ENCODE data around the gene ARHGAP10. TPM values are rescaled to one million over a fixed set of nuclear protein-coding genes. Genes with fewer than 3 reads are reported as not detected.

Gene ARHGAP10
- total RNA-seq, 1 donor from 2014 or later = 15.5 TPM

- no peaks in the 10 kb centered on the region for H3K36me3 ChIP-seq (ENCODE audit: control insufficient read depth, insufficient read depth, low read length)
- no peak for DNase-seq (ENCODE audit: low read depth)
- H3K27me3 ChIP-seq (ENCODE audit: control insufficient read depth, insufficient read depth, low read length) = no peaks in the 10 kb centered on the region
- no peak for TF ChIP-seq CTCF (IDR thresholded peaks at IDR 0.05; ENCODE audit: insufficient read depth, low read length, poor library complexity, severe bottlenecking)
- H3K4me3 ChIP-seq (ENCODE audit: low read depth, low read length) = no peak overlapping the region
Measured at GRCh38 chr4:148103597-148104355, 371.9 kb downstream of the ARHGAP10 start.

- no peaks in the 10 kb centered on the region for H3K27me3 ChIP-seq (ENCODE audit: control insufficient read depth, insufficient read depth, low read length)
- no peak for DNase-seq (ENCODE audit: low read depth)
- no peak for TF ChIP-seq CTCF (IDR thresholded peaks at IDR 0.05; ENCODE audit: insufficient read depth, low read length, poor library complexity, severe bottlenecking)
- no peak overlapping the region for H3K4me3 ChIP-seq (ENCODE audit: low read depth, low read length)
- H3K36me3 ChIP-seq (ENCODE audit: control insufficient read depth, insufficient read depth, low read length) = no peaks in the 10 kb centered on the region
Measured at GRCh38 chr4:148108766-148109165, 376.9 kb downstream of the ARHGAP10 start.

GRCh38 chr4:148109216-148109615, 377.3 kb downstream of the ARHGAP10 start:
- DNase-seq (ENCODE audit: low read depth) = no peak
- Histone ChIP-seq H3K36me3 (ENCODE audit: control insufficient read depth, insufficient read depth, low read length) (no peaks in the 10 kb centered on the region), H3K4me3 (ENCODE audit: low read depth, low read length) (no peak overlapping the region), H3K27me3 (ENCODE audit: control insufficient read depth, insufficient read depth, low read length) (no peaks in the 10 kb centered on the region)
- no peak for TF ChIP-seq CTCF (IDR thresholded peaks at IDR 0.05; ENCODE audit: insufficient read depth, low read length, poor library complexity, severe bottlenecking)

- no peak for TF ChIP-seq CTCF (IDR thresholded peaks at IDR 0.05; ENCODE audit: insufficient read depth, low read length, poor library complexity, severe bottlenecking)
- H3K4me3 ChIP-seq (ENCODE audit: low read depth, low read length) = no peak overlapping the region
- H3K27me3 ChIP-seq (ENCODE audit: control insufficient read depth, insufficient read depth, low read length) = no peaks in the 10 kb centered on the region
- DNase-seq (ENCODE audit: low read depth) = no peak
- no peaks in the 10 kb centered on the region for H3K36me3 ChIP-seq (ENCODE audit: control insufficient read depth, insufficient read depth, low read length)
Measured at GRCh38 chr4:148110169-148110568, 378.3 kb downstream of the ARHGAP10 start.

GRCh38 chr4:148112231-148112982, 380.5 kb downstream of the ARHGAP10 start:
- no peaks in the 10 kb centered on the region for H3K36me3 ChIP-seq (ENCODE audit: control insufficient read depth, insufficient read depth, low read length)
- H3K27me3 ChIP-seq (ENCODE audit: control insufficient read depth, insufficient read depth, low read length) = no peaks in the 10 kb centered on the region
- peak; percentile 21 for DNase-seq (ENCODE audit: low read depth)
- TF ChIP-seq CTCF (IDR thresholded peaks at IDR 0.05; ENCODE audit: insufficient read depth, low read length, poor library complexity, severe bottlenecking) = no peak
- H3K4me3 ChIP-seq (ENCODE audit: low read depth, low read length) = no peak overlapping the region

Measured in kidney epithelial cell (primary cell).